GM18873 (cell line): ENCODE results near the gene MGLL.

Source experiments
- ATAC-seq: cut with Tn5 transposase; IDR thresholded peaks from one replicate; pipeline ENCODE4 v1.9.1; 2021; ENCODE audit warnings: mild to moderate bottlenecking, moderate library complexity, moderate number of reproducible peaks; ENCODE audit not compliant: unreplicated experiment, low FRiP score

The MGLL gene

GRCh38 chr3:127680798-127681221, 141.5 kb downstream of the MGLL start:
- ATAC-seq, result no peak

GRCh38 chr3:127680146-127680661, 142.1 kb downstream of the MGLL start:
- ATAC-seq, result no peak

GRCh38 chr3:127679534-127680145, 142.7 kb downstream of the MGLL start:
- no peak for ATAC-seq

- ATAC-seq, result no peak
These were observed 143.4 kb downstream of the MGLL start for GRCh38 chr3:127678611-127679533.

GRCh38 chr3:127678315-127678599, 144.1 kb downstream of the MGLL start:
- no peak for ATAC-seq

GRCh38 chr3:127677541-127678314, 144.6 kb downstream of the MGLL start:
- no peak for ATAC-seq

- no peak for ATAC-seq
These were observed 145.4 kb downstream of the MGLL start for GRCh38 chr3:127676921-127677351.

- ATAC-seq, result no peak
These were observed 145.9 kb downstream of the MGLL start for GRCh38 chr3:127676456-127676855.

- ATAC-seq, result no peak
These were observed 146.5 kb downstream of the MGLL start for GRCh38 chr3:127675651-127676391.

GRCh38 chr3:127674790-127675189, 147.5 kb downstream of the MGLL start:
- ATAC-seq, result no peak

GRCh38 chr3:127674101-127674721, 148.1 kb downstream of the MGLL start:
- ATAC-seq, result no peak

- no peak for ATAC-seq
These were observed 148.9 kb downstream of the MGLL start for GRCh38 chr3:127673191-127674100.

GRCh38 chr3:127672429-127673190, 149.7 kb downstream of the MGLL start, which contains the start of gene ABTB1:
Gene ABTB1 (plus strand): TSS chr3:127672952. CDS start chr3:127673026, 74 bp downstream.
- no peak for ATAC-seq

- no peak for ATAC-seq
These were observed 150.5 kb downstream of the MGLL start for GRCh38 chr3:127671523-127672428.

- no peak for ATAC-seq
These were observed 151.4 kb downstream of the MGLL start for GRCh38 chr3:127670761-127671522.

GRCh38 chr3:127670229-127670559, 152.1 kb downstream of the MGLL start:
- no peak for ATAC-seq
